ENCODE results near the gene ARL15.

The ARL15 gene

DNA sequence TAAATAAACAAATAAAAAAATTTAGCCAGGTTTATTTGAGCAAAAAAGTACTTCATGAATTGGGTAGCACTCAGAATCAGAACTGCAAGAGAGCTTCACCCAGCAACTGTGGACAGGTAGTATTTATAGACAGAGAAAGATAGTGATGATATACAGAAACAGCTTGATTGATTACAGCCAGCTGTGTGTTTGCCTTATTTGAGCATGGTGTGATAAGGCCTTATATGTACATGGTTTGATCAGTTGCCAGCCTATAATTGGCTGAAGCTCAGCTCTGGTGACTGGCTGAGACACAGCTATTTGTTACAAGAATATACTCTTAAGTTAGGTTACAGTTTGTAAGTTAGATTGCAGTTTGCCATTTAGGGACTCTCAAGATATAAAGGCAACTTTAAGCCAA lies 34.3 kb upstream of the ARL15 start:
- no peak overlapping the region for H3K27ac ChIP-seq (ENCODE audit: insufficient read depth in 1 of 2, low read depth in 1 of 2, low read length in 2 of 2, poor library complexity in 1 of 2, severe bottlenecking in 2 of 2)
- DNase-seq = no peak
- H3K4me1 ChIP-seq (ENCODE audit: control extremely low read depth in 1 of 4, control insufficient read depth in 4 of 4, insufficient read depth in 4 of 4, low read length in 3 of 4) = no peaks in the 10 kb centered on the region
- ChIA-PET POLR2A (no interaction called here), CTCF (interaction anchor here (0.9 to 1.0 kb wide), 2 partner anchors 17 to 87 kb away, joined by 3 read pairs; no protein-coding TSS in a partner anchor)
- H3K27me3 ChIP-seq (replicated peaks in 2 of 5; ENCODE audit: control insufficient read depth in 4 of 5, insufficient read depth in 5 of 5, low read length in 4 of 5) = no peaks in the 10 kb centered on the region
- no peaks in the 10 kb centered on the region for H3K36me3 ChIP-seq (ENCODE audit: control insufficient read depth in 4 of 4, insufficient read depth in 4 of 4, low read length in 3 of 4)
- H3K9me3 ChIP-seq (ENCODE audit: control extremely low read depth in 1 of 5, control insufficient read depth in 4 of 5, insufficient read depth in 2 of 5, low read depth in 1 of 5, low read length in 4 of 5) = peaks cover 0 to 9% (median 3%) of the 10 kb centered on the region in 5 experiments
- H3K4me3 ChIP-seq (ENCODE audit: control insufficient read depth in 1 of 7, extremely low read depth in 1 of 7, insufficient read depth in 4 of 7, low read depth in 2 of 7, low read length in 6 of 7) = no peak overlapping the region

DNA sequence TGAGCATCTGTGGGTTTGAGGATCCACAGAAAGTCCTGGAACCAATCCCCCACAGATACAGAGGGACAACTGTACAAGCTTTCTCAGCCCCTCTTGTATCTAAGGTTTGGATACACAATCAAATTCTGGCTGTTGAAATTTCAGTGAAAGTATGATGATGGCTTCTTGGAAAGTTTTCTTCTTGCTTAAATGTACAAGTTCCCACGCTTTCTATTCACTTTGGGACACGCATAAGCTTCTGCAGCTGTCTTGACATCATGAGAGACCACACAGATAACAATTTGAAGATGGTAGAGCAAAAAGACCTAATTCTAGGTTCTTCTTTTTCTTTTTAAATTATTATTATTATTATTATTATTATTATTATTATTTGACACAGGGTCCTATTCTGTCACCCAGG lies 31.6 kb upstream of the ARL15 start:
- Histone ChIP-seq H3K27me3 (replicated peaks in 2 of 5; ENCODE audit: control insufficient read depth in 4 of 5, insufficient read depth in 5 of 5, low read length in 4 of 5) (no peaks in the 10 kb centered on the region), H3K27ac (ENCODE audit: insufficient read depth in 1 of 2, low read depth in 1 of 2, low read length in 2 of 2, poor library complexity in 1 of 2, severe bottlenecking in 2 of 2) (no peak overlapping the region), H3K9me3 (ENCODE audit: control extremely low read depth in 1 of 5, control insufficient read depth in 4 of 5, insufficient read depth in 2 of 5, low read depth in 1 of 5, low read length in 4 of 5) (peaks cover 0 to 6% (median 2%) of the 10 kb centered on the region in 5 experiments), H3K36me3 (ENCODE audit: control insufficient read depth in 4 of 4, insufficient read depth in 4 of 4, low read length in 3 of 4) (no peaks in the 10 kb centered on the region), H3K4me1 (ENCODE audit: control extremely low read depth in 1 of 4, control insufficient read depth in 4 of 4, insufficient read depth in 4 of 4, low read length in 3 of 4) (no peaks in the 10 kb centered on the region), H3K4me3 (ENCODE audit: control insufficient read depth in 1 of 7, extremely low read depth in 1 of 7, insufficient read depth in 4 of 7, low read depth in 2 of 7, low read length in 6 of 7) (no peak overlapping the region)
- no peak for DNase-seq
- WGBS (ENCODE audit: insufficient coverage) = 100% methylated on average over 1 of the region's 2 CpGs
- POLR2A ChIA-PET = no interaction called here
- CTCF ChIA-PET = interaction anchor here (1.0 to 1.4 kb wide), 2 partner anchors 10 to 36 kb away, joined by 3 read pairs; no protein-coding TSS in a partner anchor

DNA sequence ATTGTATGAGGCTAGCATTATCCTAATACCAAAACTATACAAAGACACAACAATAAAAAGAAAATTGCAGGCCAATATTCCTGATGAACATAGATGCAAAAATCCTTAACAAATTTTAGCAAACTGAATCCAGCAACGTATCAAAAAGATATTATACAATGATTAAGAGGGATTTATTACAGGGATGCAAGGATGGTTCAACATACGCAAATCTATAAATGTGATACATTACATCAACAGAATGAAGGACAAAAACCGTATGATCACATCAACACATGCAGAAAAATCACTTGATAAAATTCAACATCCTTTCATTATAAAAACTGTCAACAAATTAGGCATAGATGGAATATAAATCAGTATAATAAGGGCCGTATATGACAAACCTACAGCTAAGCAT lies 27.1 kb upstream of the ARL15 start:
- ChIA-PET POLR2A (no interaction called here), CTCF (no interaction called here)
- no peak overlapping the region for H3K4me3 ChIP-seq (ENCODE audit: control insufficient read depth in 1 of 7, extremely low read depth in 1 of 7, insufficient read depth in 4 of 7, low read depth in 2 of 7, low read length in 6 of 7)
- no peak overlapping the region for H3K27ac ChIP-seq (ENCODE audit: insufficient read depth in 1 of 2, low read depth in 1 of 2, low read length in 2 of 2, poor library complexity in 1 of 2, severe bottlenecking in 2 of 2)
- no peak for DNase-seq
- H3K27me3 ChIP-seq (replicated peaks in 2 of 5; ENCODE audit: control insufficient read depth in 4 of 5, insufficient read depth in 5 of 5, low read length in 4 of 5) = no peaks in the 10 kb centered on the region
- peaks cover 0 to 25% (median 2%) of the 10 kb centered on the region in 5 experiments for H3K9me3 ChIP-seq (ENCODE audit: control extremely low read depth in 1 of 5, control insufficient read depth in 4 of 5, insufficient read depth in 2 of 5, low read depth in 1 of 5, low read length in 4 of 5)
- no peaks in the 10 kb centered on the region for H3K4me1 ChIP-seq (ENCODE audit: control extremely low read depth in 1 of 4, control insufficient read depth in 4 of 4, insufficient read depth in 4 of 4, low read length in 3 of 4)
- no peaks in the 10 kb centered on the region for H3K36me3 ChIP-seq (ENCODE audit: control insufficient read depth in 4 of 4, insufficient read depth in 4 of 4, low read length in 3 of 4)
- WGBS (ENCODE audit: insufficient coverage) = no CpG with 5 or more reads among the region's 4 CpGs

DNA sequence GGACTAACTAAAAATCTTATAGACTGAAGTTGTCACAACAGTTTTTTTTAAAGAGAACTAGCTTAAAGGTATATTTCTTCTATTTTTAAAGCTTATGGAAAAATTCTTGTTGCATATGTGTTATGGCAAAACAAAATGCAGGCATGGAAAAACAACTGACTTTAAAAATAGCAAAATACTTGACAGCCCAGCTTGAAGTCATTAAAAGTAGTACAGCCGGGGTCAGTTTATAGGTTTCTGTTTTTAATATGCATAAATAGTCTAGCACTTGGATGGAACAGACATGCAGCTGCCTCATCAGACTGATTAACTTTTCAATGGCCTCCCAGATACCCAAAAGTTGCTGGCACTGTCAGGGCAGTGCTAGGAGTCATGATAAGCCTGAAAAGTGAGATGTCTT lies 22.3 kb upstream of the ARL15 start:
- H3K4me1 ChIP-seq (ENCODE audit: control extremely low read depth in 1 of 4, control insufficient read depth in 4 of 4, insufficient read depth in 4 of 4, low read length in 3 of 4) = no peaks in the 10 kb centered on the region
- 100% methylated on average over 1 of the region's 1 CpG for WGBS (ENCODE audit: insufficient coverage)
- ChIA-PET POLR2A (no interaction called here), CTCF (interaction anchor here (1.3 kb wide), 2 partner anchors 12 to 21 kb away, joined by 3 to 5 read pairs; no protein-coding TSS in a partner anchor)
- no peaks in the 10 kb centered on the region for H3K36me3 ChIP-seq (ENCODE audit: control insufficient read depth in 4 of 4, insufficient read depth in 4 of 4, low read length in 3 of 4)
- H3K9me3 ChIP-seq (ENCODE audit: control extremely low read depth in 1 of 5, control insufficient read depth in 4 of 5, insufficient read depth in 2 of 5, low read depth in 1 of 5, low read length in 4 of 5) = peaks cover 0 to 22% (median 2%) of the 10 kb centered on the region in 5 experiments
- no peak for DNase-seq
- H3K4me3 ChIP-seq (ENCODE audit: control insufficient read depth in 1 of 7, extremely low read depth in 1 of 7, insufficient read depth in 4 of 7, low read depth in 2 of 7, low read length in 6 of 7) = no peak overlapping the region
- H3K27ac ChIP-seq (ENCODE audit: insufficient read depth in 1 of 2, low read depth in 1 of 2, low read length in 2 of 2, poor library complexity in 1 of 2, severe bottlenecking in 2 of 2) = no peak overlapping the region
- no peaks in the 10 kb centered on the region for H3K27me3 ChIP-seq (replicated peaks in 2 of 5; ENCODE audit: control insufficient read depth in 4 of 5, insufficient read depth in 5 of 5, low read length in 4 of 5)

DNA sequence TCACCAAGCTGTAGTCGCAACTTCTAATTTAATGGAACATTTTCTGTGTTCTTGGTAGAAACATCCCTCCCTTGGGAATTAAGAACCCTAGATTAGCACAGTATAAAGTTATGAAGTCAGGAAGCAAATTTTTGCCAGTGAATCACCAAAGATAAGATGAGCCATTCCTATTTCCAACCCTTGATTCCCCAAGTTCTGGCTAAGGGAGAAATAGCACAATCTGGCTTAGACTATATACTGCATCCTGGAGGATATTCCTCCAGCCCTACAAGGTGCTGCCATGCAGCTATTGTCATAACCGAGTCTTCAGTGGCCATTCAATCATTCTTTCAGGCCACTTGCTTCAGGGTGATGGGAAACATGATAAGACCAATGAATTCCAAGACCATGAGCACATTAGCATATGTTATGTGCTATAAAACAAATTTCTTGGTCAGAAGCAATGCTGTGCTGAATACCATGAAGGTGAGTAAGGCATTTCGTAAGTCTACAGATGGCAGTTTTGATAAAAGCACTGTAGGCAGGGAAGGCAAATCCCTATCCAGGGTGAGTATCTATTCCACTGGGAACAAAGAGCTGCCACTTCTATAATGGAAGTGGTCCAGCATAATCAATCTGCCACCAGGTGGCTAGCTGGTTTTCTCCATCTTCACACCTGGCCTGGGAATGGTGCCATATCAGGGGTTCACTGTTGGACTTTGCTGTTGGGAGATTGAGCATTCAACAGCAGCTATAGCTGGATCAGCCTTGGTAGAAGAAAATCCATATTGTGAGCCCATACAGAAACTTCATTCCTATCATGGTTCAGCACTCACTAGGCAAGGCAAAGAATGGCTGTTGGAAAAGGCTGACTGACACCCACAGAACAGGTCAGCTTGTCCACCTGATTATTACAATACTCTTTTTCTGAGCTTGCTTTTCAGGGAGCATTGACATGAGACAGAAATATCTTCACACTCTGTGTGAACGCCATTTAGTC lies 19.6 kb upstream of the ARL15 start:
- Histone ChIP-seq H3K9me3 (ENCODE audit: control extremely low read depth in 1 of 5, control insufficient read depth in 4 of 5, insufficient read depth in 2 of 5, low read depth in 1 of 5, low read length in 4 of 5) (peaks cover 0 to 10% (median 2%) of the 10 kb centered on the region in 5 experiments), H3K27ac (ENCODE audit: insufficient read depth in 1 of 2, low read depth in 1 of 2, low read length in 2 of 2, poor library complexity in 1 of 2, severe bottlenecking in 2 of 2) (no peak overlapping the region), H3K4me1 (ENCODE audit: control extremely low read depth in 1 of 4, control insufficient read depth in 4 of 4, insufficient read depth in 4 of 4, low read length in 3 of 4) (peaks cover 0 to 8% (median 2%) of the 10 kb centered on the region in 4 experiments), H3K36me3 (ENCODE audit: control insufficient read depth in 4 of 4, insufficient read depth in 4 of 4, low read length in 3 of 4) (no peaks in the 10 kb centered on the region), H3K4me3 (ENCODE audit: control insufficient read depth in 1 of 7, extremely low read depth in 1 of 7, insufficient read depth in 4 of 7, low read depth in 2 of 7, low read length in 6 of 7) (no peak overlapping the region), H3K27me3 (replicated peaks in 2 of 5; ENCODE audit: control insufficient read depth in 4 of 5, insufficient read depth in 5 of 5, low read length in 4 of 5) (no peaks in the 10 kb centered on the region)
- ChIA-PET POLR2A (no interaction called here), CTCF (interaction anchor here (1.0 to 2.0 kb wide), 2 partner anchors 27 to 96 kb away, joined by 3 to 5 read pairs; no protein-coding TSS in a partner anchor)
- no peak for DNase-seq
- WGBS (ENCODE audit: insufficient coverage) = 100% methylated on average over 4 of the region's 4 CpGs

DNA sequence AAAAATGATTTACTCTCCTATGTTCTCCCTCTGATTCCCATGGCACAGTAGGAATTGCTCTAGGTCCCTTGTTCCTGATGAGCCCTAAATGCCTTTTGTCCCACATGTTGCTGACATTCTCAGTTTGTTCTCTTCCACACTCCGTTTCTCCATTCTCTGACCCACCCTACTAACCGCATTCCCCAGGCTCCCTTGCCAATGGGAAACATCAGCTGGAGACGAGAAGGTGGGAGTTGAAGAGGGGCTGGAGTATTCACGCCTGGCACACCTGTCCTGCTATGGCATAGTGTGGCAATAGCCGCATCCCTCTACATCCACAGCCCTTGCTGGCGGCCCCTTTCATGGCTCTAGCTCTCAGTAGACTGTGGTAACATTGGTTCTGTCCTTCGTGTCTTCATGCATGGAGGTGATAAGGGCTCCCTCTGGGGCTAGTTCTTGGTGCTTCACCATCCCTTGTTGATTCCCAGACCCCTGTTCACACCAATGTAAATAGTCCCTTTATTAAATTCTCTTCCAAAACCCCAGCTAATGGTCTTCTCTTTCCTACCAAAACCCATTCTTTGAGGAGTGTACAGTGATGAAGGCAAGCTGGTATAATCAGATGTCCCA lies 16.4 kb upstream of the ARL15 start:
- WGBS (ENCODE audit: insufficient coverage) = 93% methylated on average over 7 of the region's 7 CpGs
- H3K27ac ChIP-seq (ENCODE audit: insufficient read depth in 1 of 2, low read depth in 1 of 2, low read length in 2 of 2, poor library complexity in 1 of 2, severe bottlenecking in 2 of 2) = peak overlapping the region in 1 of 2 experiments; percentile 56
- POLR2A ChIA-PET = interaction anchor here (1.4 kb wide), 1 partner anchor 16 kb away, joined by 8 read pairs; the partner anchor contains the start of gene ARL15
- H3K36me3 ChIP-seq (ENCODE audit: control insufficient read depth in 4 of 4, insufficient read depth in 4 of 4, low read length in 3 of 4) = no peaks in the 10 kb centered on the region
- peaks cover 0 to 23% (median 6%) of the 10 kb centered on the region in 4 experiments for H3K4me1 ChIP-seq (ENCODE audit: control extremely low read depth in 1 of 4, control insufficient read depth in 4 of 4, insufficient read depth in 4 of 4, low read length in 3 of 4)
- H3K9me3 ChIP-seq (ENCODE audit: control extremely low read depth in 1 of 5, control insufficient read depth in 4 of 5, insufficient read depth in 2 of 5, low read depth in 1 of 5, low read length in 4 of 5) = no peaks in the 10 kb centered on the region
- H3K27me3 ChIP-seq (replicated peaks in 2 of 5; ENCODE audit: control insufficient read depth in 4 of 5, insufficient read depth in 5 of 5, low read length in 4 of 5) = no peaks in the 10 kb centered on the region
- DNase-seq = no peak
- CTCF ChIA-PET = interaction anchor here (0.6 to 1.1 kb wide), 5 partner anchors 11 to 76 kb away, joined by 3 to 4 read pairs (median 3); no protein-coding TSS in a partner anchor
- H3K4me3 ChIP-seq (ENCODE audit: control insufficient read depth in 1 of 7, extremely low read depth in 1 of 7, insufficient read depth in 4 of 7, low read depth in 2 of 7, low read length in 6 of 7) = no peak overlapping the region
